GM20000 (cell line): ENCODE data around the gene CTBP1.

ENCODE experiments used
- DNase-seq: peaks from one replicate; pipeline ENCODE4 v3.0.0; 2012; ENCODE audit warnings: low spot score
- TF ChIP-seq, protein P1 (sequence below): IDR thresholded peaks from 2 replicates; pipeline ENCODE4 v1.5.1; 2012; ENCODE audit warnings: mild to moderate bottlenecking, control low read depth; ENCODE audit errors: extremely low read depth, missing control alignments

The CTBP1 gene

DNA sequence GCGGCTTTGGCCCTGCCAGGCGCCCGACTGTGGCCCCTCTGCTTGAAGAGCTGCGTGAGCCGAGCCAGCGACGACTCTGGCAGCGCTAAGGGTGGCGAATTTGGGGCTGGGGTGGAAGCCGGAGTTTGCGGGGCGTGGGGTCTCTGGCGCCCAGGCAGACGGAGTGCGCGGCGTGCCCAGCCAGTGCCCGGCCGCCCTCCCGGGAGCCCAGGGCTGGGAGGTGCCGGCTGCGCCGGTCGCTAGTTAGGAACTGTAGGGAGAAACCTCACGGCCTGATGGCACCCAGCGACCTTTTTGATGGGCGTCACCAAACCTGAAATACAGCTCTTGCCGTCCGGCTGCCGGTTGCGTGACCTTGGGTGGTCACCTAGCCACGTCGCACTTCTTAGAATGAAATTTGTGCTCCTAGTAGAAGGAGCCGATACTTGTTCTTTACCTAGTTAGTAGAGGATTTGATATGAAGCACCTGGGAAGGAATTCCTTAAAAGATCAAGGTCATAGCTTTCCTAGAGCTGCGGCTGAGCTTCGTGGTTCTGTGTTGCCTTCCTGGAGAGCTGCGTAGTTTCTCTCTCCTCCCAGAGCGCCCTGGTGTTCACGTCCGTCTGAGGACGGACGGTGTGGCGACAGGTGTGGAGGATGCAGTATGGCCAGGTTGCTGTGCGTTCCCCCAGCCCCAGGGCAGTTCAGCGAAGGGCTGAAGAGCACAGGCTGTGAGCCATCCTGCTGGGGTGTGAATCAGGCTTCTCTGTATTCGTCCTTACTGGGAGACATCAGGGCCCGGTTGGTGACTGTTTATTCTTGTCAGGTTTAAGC is 41.4 kb upstream of the CTBP1 start:
- TF ChIP-seq, protein P1, sequence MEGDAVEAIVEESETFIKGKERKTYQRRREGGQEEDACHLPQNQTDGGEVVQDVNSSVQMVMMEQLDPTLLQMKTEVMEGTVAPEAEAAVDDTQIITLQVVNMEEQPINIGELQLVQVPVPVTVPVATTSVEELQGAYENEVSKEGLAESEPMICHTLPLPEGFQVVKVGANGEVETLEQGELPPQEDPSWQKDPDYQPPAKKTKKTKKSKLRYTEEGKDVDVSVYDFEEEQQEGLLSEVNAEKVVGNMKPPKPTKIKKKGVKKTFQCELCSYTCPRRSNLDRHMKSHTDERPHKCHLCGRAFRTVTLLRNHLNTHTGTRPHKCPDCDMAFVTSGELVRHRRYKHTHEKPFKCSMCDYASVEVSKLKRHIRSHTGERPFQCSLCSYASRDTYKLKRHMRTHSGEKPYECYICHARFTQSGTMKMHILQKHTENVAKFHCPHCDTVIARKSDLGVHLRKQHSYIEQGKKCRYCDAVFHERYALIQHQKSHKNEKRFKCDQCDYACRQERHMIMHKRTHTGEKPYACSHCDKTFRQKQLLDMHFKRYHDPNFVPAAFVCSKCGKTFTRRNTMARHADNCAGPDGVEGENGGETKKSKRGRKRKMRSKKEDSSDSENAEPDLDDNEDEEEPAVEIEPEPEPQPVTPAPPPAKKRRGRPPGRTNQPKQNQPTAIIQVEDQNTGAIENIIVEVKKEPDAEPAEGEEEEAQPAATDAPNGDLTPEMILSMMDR = no peak
- DNase-seq = peak; percentile 57

DNA sequence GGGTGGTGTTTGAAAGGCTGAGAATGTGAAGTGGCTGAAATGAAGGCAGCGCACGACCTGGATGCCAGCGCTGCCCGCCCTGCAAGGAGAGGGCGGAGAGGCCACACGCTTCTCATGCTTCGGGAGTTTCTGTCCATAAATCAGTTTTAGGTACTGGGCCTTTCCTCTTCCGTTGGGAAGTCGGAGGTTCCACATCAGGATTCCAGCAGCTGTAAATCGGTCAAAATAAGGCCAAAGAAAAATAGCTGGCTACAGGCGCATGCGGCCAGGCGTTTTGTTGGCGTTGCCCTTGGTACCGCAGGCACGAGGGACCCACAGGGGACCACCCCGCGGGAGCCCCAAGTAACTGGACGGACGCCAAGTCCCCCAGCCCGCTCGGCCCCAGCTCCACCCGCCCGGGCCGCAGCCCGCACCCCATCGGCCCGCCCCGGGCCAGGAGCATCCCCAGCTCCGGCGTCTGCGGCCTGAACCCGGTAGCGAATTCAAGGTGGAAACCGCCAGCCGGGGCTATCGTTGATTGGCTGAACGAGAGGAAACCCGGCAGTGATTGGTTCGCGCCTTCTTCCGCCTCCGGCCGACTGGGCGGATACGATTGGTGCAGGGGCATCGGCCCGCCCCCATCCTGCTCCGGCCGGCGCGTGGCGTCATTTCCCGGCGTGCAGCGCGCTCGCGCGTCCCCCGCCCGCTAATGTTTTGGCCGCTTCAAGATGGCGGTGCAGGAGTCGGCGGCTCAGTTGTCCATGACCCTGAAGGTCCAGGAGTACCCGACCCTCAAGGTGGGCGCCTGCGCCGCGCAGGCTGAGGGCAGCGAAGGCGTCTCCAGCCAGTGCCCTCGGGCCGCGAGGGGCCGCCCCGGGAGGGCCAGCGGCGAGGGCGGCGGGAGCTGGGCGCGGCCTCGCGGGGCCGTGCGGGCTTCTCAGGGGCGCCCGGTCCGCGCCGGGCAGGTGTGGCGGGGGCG is 40.6 kb upstream of the CTBP1 start, which contains the start of gene MAEA:
Gene MAEA (plus strand): TSS at position 685 of the 958 bp plus-strand sequence. CDS start 23 bp downstream, at position 708.
- DNase-seq = peak; percentile 100
- TF ChIP-seq, protein P1 = no peak

DNA sequence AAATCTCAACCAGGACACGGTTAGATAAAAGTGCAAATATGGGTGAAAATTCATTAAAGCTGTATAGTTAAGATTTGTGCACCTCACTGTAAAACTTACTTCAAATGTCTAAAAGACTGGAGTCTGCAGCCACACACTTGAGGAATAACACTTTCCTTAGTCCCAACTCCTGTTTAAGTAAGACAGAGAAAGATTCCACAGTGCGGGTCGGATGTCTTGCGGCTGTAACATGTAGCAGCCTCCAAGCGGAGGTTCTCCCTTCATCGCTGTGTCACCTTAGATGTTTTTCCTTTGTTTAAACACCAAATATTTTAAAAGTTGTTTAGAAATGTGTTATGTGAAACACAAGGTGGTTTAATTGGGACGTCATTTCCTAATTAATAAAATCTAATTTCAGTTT is 39.9 kb upstream of the CTBP1 start:
- TF ChIP-seq, protein P1 = no peak
- no peak for DNase-seq

- DNase-seq = peak; percentile 29
Observed at GRCh38 chr4:1285790-1286553, 37.0 kb upstream of the CTBP1 start.

GRCh38 chr4:1285151-1285789 is 36.3 kb upstream of the CTBP1 start:
- TF ChIP-seq, protein P1 = no peak
- no peak for DNase-seq

More at GRCh38 chr4:1285790-1286553, 37.0 kb upstream of the CTBP1 start:
- TF ChIP-seq, protein P1 = peak; percentile 13

GRCh38 chr4:1283711-1284110 is 34.8 kb upstream of the CTBP1 start:
- TF ChIP-seq, protein P1 = no peak
- DNase-seq = no peak
